Stimulated activated CD8-positive, alpha-beta memory T cell treated with anti-CD3 and anti-CD28 coated beads, Interleukin-4, amount 100 ng/mL, for 24 hours (primary cell): Measurements from ENCODE around the gene PRICKLE2.

Experiments used
- DNase-seq: peaks from one replicate; pipeline ENCODE4 v3.0.0-alpha.2; 2020; ENCODE audit warnings: low read depth

PRICKLE2 gene

DNA sequence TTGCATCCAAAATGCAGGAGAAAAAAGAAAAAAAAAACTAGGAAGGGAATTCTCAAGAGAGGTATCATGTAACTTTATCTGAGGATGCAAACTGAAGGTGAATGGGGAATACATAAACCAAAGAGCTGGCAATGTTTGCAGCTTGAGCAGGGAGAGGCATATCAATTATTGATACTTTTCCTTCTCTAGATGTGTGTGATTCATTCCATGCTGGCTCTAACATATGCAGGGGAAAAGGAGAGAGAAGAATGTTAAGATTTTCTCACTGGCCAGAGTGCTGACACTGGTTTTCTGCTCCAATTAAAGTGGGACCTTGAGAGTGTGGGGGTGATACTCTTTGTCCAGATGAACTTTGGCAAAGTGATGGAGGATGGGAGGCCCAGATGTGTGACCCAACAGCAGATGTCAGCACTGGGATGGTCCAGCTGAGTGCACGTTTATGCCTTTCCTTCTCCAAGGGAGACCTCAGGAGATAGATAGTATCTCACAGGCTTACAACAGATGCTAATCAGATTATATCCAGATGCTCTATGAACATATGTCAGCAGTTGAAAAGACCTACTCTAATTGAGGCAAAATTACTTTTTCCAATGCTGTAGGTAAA lies 152.0 kb downstream of the PRICKLE2 start:
- no peak for DNase-seq

DNA sequence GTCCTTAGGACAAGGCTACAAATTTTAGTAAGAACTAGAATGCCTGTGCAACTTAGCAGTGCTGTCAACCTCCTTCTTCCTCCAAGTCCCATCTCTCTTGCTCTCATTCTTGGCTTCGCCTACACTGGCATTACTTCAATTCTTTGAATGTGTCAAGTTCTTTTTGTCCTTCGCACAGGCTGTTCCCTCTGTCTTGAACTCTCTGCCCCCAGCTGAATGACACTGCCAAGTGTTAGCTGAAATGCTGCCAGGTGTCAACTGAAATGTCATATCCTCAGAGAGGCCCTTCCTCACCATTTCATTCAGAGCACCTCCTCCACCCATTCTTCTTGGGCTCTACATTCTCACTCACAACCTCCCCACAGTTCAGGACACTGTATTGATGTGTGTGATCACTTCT lies 153.1 kb downstream of the PRICKLE2 start:
- DNase-seq, result no peak

DNA sequence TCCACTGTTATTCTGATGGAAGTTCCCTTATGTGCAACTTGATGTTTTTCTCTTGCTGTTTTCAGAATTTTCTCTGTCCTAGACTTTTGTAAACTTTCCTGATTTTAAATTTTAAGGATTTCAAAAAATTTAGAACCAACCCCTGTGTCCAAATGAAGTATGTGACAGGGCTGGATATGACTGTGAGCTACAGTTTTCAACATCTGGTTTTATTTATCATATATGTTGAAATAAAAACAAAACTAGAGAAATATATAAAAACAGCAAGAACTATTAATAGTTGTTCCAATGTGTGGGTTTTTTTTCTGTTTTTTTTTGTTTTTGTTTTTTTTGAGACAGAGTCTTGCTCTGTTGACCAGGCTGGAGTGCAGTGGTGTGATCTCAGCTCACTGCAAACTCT lies 154.6 kb downstream of the PRICKLE2 start:
- no peak for DNase-seq

DNA sequence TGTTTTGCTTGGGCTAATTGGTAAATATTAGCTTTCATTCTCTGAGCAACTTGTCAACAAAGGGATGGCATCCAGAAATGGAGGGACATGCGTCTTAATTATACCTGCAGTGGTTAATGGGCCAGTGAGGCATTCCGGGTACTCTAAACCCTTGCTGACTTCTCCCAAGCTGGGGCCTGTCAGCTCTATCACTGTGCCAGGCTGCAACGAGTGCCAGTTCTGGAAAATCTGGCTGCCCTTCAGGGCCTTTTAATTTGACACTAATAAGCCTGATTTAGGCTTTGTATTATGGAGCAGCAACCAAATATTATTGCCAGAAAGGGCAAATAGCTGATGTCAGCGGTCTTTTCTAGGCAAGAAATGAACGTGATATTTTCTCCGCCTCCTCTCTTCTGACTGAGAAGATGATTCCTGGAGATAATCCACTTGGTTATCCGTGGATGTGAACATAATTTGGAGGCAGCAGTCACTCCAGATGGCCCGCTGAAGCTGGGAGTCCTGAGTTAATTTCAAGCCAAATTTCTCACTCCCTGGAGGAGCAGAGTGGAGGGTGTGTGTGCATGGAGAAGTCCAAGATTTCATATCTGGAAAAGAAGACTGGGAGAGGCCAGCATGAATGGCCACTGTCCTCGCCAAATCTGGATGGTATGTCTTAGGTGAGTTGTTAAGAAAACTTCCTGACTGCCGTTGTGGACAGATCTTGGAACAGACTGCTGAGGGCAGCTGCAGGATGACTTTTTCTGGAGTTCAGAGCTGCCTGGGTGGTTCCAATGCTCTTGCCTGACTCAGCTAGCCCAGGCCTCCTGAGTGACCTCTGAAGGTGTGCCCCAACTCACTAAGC lies 157.5 kb downstream of the PRICKLE2 start:
- DNase-seq, result no peak

DNA sequence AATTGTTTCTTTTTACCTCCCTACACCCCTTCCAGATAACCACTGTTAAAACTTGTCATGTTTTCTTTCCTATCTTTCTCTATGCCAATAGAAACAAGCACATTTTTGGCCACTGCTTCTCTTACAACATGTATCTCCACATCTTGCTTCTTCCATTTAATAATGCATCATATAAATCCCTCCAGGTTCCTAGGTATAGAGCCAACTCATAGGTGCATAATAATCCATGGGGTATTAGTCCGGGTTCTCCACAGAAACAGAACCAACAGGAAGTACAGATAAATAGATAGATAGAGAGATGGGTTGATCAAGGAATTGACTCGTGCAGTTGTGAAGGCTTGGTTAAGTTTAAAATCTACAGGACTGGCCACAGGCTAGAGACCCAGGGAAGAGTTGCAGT lies 160.5 kb downstream of the PRICKLE2 start:
- no peak for DNase-seq

DNA sequence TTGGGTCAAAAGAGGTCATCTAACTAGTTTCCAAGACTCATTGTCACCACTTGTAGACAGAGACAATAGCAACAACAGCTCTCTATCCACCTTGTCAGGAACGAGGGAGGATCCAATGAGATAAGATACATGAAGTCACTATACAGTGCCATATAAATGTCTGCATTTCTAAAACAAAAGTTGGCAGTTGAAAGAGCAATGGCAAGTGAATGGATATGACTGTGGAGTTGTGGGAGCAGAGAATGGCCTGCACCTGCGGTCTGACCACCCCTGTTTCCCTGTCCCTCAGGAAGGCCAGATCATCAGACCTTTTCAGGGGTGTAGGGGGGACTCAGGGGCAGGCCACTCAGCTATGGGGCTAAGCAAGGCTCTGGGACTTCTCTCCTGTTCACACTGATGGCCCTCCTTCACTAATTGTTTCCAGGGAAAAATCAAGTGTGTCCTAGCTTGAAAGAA lies 161.3 kb downstream of the PRICKLE2 start:
- no peak for DNase-seq

DNA sequence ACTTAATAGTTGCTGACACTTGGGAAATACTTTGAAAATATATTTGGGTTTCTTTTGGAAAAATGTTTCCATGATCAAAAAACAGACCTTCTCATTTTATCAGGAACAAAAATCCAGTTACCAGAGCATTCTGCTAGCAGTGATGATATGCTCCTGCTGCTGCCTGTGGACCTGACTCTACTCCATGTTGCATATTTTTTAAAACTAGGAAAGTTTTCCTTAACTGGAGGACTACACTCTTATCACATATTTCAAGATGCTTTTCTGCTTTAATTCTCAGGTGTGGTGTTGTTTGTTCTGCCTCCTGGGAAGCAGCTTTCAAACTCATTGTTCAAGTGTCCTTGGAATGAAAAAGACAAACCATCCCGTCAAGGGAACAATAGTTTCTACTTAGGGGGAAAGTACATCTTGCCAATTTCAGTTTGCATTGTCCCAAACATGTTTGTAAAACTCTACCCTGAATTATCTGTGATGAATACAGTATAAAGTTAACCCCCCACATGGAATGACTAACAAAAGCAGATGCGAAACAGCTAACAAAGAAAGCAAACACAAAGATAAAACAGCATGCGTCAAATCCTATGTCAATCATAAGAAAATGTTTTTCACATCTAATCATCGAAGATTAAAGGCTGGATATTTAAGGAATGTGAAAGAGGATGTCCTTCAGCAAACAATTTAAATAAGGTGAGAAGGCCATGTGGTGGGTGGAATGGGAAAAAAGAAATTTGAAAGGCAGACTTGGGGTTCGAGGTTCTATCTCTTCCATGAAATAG lies 161.9 kb downstream of the PRICKLE2 start:
- DNase-seq, result no peak

DNA sequence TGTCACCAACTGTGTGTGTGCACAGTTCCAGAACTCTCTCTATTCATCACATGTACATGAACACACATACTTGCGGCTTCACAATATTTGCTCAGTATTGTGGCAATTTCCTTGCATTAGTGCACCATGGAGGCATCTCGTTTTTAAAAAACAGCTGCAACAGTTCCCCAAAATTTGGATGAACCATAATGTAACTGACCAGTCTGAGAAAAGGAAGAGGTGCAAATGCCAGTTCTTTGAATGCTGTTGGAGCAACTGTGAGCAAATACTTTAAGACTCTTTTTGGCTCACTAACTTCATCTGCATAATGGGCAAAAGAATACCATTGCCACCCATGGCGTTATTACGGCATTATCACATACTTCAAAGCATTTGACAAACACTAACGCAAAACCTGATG lies 163.6 kb downstream of the PRICKLE2 start:
- DNase-seq, result no peak

DNA sequence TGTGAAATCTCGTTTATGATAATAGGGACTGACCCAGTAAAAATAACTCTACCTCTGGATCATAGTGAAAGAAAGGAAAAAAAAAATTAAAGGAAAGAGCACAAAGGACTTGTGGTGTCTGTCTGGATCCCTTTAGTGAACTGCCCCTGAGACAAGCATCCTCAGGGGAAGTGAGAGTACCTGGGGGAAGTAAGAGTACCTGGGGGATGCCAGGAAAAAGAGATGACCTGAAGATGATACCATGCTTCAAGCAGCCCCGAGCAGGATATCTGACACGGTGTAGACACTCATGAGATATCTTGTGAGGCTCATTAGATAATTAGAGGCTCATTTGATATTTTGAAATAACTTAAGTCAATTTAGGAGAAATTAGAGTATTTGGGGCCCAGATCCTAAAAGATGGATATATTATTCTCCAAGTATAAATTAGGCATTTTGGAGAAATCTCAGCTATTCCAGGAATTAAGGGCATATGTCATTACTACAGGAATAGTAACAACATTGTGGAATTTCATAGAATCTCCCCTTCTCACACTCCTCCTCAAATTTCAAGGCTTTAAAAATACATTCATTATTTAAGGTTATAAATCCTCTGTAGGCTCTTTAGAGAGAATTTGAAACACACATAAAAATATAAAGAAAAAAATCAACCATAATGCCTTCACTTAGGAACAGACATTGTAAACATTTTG lies 165.6 kb downstream of the PRICKLE2 start:
- no peak for DNase-seq

DNA sequence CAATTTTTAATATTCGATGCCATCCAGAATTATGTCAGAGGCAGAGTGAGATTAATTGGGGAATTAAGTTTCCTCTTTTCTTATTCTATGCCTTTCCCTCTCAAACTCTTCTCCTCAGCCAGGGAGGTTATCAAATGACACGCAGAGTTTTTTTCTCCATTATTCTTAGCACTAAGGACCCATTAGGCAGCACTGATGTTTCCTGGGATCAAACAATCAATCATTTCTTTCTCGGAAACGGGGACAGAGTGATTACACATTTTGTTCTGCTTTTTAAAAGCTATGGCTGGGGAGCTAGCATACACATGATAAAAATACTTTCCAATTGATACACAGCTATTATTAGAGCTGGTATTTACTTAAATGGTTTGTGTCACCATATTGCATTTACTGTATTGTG lies 166.7 kb downstream of the PRICKLE2 start:
- no peak for DNase-seq

DNA sequence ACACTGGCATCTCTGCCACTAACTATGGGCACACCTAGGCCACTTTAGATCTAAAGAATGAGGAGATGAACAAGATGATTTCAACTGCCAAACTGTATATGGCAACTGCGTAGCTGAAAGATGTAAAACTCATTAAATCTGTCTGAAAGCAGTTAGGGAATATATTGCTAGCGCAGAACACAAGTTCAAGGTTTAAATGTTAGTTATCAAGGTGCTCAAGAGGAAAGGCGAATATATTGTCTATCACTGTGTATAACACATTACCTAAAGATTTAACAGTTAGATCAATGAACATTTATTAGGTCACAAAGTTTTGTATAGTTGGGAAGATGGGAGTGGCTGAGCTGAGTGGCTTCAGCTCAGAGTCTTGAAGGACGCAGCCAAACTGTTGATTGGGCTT lies 168.0 kb downstream of the PRICKLE2 start:
- DNase-seq, result no peak

DNA sequence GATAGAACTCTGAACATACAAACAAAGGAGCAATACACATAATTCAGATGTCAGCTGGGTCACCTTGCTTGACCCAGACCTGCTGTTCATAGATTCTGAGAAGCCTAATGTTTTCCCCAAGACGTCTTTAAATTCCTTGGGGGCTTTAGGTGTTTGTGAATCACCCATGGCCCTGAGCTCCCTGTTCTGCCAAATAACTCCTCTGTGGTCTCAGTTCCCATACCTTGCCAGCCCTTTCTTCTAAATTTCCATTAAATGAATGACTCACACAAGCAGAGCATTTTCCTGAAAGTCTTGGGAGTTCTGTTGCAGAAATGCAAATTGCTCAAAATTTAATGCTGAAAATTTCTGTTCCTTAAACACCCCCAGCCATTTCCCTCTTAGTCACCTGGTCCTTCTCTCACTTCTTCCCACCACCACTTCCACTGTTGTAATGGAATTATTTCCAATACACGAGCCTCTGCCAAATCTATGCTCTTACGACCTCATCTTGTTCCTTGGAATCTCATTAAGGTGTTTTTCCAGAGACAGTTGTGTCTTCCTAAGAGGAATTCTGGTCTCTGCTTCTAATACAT lies 168.6 kb downstream of the PRICKLE2 start:
- DNase-seq, result no peak

DNA sequence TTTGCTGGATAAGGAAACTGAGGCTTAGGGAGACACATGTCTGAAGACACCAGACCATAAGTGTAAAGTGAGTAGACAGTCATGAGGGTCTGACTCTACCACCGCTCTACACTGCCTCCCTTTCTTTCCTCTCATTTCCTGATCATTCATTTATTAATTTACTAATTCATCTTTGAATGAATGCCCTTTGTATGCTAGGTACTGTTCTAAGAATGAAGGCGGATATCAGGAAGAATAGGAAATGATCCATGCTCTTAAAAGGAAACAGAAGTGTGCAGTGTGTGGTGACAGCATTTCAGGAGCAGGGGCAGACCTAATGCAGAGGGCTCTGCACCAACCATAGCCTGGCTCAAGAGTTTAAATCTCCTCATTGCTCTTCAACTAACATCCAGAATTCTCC lies 170.2 kb downstream of the PRICKLE2 start:
- no peak for DNase-seq

DNA sequence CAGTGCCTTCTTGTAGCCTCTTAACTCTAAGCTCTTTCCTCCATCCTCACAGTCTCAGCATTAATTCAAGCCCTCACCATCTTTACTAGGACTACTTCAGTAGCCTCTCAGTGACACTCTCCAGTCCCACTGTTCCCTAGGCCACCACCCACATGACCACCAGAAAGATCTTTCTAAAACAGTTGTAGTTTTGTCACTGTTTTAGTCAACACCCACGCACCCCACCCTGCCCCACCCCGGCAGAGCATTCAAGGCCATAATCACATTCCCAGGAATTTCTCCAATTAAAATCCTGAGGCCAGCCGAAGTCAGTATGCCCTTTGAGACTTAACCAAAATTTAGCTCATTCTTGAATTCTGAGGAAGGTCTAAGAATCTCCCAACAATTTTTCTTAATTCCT lies 170.8 kb downstream of the PRICKLE2 start:
- no peak for DNase-seq

DNA sequence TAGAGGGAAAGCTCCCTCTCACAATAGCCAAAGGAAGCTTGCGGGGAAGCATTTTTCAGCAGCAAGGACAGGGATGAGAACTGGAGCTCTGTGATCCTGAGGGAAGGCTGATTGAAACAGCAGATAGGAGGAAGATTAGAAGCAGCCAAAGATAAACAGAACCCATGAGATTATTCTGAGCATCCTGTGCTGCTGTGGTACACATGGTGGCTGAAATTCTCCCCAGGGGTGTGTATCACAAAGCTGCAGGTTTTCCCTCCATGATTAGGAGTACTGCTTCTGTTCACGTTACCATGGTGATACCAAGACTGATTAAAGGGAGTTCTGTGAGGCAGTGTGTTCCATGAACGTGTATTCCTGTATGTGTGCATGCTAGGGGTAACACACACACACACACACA lies 171.7 kb downstream of the PRICKLE2 start:
- DNase-seq, result no peak

DNA sequence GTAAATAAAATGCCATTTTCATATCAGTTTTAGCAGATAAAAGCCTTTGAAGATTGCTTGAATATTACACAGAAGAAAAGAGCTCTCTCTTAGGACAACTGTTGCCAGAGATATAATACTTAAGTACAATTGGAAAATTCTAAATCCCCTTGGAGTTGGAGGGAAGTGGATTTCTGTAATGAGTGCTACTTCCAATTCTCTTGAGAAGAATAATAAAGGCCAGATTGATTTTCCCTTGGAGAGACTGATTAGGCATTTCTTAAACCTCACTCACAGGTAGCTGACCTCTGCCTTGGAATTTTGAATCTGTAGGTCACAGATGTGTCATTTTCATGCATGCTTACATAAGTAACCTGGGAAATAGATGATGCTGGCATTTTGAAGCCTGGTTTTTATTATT lies 172.1 kb downstream of the PRICKLE2 start:
- no peak for DNase-seq

DNA sequence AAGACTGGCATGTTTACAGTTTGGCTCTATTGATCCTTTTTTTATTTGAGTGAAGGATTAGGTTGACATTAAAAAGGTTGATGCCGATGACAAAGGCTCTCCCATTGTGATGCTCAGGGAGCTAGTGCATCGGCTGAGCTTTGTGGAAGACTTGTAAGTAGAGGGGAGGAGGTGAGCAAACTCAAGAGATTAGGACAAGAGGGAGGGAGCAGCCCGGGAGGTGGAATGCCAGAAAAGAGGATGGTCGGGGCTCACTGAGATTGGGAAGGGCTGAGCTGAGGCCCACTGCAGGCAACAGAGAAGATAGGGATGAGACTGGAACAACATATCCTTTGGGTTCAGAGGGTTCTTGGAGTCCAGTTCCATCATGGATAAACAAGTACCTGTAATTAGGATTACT lies 175.4 kb downstream of the PRICKLE2 start:
- no peak for DNase-seq

DNA sequence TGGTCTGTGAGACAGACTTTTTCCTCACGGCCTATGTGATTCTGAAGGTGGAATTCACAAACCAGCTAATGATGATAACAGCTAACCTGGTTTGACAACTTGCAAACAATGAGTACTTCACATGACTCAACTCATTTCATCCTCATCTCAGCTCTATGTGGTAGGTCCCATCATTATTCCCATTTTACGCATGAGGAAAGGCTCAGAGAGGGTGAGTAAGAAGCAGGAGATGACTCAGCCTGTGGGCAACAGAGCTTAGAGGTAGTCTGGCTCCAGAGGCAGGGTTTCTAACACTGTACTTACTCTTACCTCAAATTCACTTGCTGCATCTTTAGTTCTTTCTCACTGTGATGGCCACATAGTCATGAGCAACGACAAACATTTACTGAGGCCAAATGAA lies 176.1 kb downstream of the PRICKLE2 start:
- no peak for DNase-seq

DNA sequence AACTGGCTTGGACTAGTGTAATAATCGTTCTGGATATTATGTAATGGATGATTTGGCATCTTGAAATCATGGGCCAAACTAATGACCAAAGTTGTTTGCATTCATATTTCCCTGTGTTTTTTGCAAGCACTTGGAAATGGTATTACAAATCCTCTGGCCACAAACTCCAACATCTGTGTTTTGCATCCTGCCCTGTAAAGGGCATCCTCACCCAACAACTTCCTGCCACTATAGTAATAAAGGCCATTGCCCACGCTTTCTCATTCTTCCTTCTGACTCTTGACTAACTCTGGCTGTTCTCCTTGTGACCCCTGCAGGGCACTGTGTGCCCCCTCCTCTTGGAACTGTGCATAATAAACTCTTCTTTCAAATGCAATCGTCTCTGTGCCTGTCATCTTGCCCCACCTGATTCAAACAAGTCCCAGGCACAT lies 176.6 kb downstream of the PRICKLE2 start:
- DNase-seq, result no peak

DNA sequence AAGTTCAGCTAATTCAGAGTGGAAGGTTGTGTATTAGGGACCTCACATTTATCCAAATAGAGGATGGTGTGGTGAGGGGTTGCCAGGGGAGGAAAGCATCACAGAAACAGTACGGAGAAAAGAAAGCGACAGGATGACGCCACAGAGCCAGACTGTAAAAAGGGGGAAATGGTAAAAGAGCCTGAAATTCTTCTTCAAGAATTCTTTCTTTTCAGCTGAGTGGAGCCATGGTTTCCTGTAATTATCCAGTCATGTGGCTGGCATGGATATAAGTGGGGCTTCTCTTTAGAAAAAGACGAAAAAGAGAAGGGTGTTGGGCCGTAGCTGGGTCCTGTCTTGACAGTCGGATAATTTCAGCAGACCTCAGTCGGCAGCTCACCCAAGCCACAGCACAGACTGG lies 177.5 kb downstream of the PRICKLE2 start:
- no peak for DNase-seq

DNA sequence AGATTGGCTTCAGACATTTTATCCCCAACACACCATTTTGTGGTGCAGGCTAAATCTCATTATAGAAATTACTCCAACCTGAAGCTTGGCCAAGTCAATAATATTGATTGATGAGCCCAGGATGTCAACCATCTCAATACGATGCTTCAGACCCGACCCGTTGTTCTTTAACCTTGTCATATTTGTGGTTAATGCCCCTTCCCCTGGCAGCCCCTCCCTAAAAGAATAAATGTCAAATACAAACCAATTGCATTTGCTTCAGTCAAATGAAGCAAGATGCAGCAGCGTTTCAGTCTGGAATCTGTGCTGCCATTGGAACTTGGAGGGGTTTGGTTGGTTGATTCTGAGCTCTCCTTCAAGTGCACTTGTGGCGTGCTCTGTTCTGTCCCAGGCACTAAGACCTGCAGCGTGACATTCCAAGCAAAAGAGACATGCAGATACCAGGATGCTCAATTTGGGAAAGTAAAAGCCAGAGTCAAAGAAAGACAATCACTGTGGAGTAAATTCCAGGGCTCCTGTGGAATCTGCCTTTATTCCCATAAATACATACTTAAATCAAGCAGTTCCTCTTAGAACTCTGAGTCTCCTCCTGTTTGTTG lies 178.2 kb downstream of the PRICKLE2 start:
- DNase-seq, result no peak

DNA sequence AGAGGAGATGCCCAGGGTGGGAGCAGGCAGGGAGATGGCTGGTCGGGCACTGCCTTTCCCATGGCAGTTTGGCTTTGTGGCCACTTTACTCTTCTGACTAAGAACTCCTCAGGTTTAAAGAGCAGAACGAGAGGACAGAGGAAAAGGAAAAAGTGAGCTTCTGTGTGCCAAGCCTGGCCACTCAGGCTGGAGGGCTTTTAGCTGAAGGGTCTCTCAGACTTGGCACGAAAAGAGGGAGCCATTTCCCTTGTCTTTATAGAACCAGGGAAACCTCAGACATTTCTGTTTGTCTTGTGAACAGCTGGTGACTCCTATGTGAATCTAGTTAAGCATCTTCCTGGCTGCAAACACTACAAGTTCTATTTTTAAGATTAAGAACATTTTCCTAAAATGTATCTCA lies 178.7 kb downstream of the PRICKLE2 start:
- no peak for DNase-seq
